ENCODE results near the gene LHX4.

Gene LHX4

DNA sequence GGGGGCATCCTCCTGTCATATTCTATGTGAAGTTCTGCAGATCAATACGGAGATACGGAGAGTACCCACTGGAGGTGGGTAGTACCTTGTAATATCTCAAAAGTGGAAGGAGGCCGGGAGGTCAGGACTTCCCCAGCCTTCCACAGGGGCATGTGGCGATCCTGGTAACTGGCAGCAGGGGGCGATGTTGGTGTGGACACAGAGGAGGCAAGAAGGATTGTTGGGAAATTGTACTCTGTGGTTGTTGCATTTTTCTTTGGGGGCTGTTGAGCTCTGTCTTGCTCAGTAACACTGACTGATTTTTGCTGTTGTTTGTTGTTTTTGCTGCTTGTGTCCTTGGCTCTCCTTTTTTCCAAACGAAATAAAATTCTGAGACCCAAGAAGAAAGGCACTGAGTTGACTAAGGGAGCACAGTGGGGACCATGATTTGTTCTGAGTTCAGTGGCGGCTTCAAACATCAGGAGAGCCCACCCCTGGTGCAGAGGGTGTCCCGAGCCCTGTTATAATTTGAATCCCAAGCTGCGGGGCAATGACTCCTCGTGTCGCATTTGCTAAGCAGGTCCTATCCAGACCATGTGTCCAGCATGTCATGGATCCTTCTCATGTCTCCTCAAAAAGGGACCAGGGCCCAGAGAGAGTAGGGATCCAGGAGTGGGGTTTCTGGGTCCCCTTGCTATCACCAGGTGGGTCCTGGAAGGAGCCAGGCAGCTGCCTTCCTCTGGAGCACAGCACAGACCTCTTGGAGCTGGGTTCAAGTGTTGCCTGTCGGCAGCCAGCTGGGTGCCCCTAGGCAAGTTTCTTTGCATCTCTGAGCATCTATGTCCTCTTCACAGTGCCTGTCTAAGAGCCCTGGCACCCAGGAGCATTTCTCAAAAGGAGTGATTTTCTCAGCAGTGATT lies 22.8 kb downstream of the LHX4 start:
- TF ChIP-seq, protein P1, sequence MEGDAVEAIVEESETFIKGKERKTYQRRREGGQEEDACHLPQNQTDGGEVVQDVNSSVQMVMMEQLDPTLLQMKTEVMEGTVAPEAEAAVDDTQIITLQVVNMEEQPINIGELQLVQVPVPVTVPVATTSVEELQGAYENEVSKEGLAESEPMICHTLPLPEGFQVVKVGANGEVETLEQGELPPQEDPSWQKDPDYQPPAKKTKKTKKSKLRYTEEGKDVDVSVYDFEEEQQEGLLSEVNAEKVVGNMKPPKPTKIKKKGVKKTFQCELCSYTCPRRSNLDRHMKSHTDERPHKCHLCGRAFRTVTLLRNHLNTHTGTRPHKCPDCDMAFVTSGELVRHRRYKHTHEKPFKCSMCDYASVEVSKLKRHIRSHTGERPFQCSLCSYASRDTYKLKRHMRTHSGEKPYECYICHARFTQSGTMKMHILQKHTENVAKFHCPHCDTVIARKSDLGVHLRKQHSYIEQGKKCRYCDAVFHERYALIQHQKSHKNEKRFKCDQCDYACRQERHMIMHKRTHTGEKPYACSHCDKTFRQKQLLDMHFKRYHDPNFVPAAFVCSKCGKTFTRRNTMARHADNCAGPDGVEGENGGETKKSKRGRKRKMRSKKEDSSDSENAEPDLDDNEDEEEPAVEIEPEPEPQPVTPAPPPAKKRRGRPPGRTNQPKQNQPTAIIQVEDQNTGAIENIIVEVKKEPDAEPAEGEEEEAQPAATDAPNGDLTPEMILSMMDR (IDR thresholded peaks at IDR 0.05; ENCODE audit: insufficient read depth, low read length, poor library complexity, severe bottlenecking): peak; percentile 90
- Histone ChIP-seq H3K27me3 (replicated peaks; ENCODE audit: control insufficient read depth, insufficient read depth, low read length) (no peaks in the 10 kb centered on the region), H3K36me3 (ENCODE audit: control insufficient read depth, insufficient read depth, low read length) (no peaks in the 10 kb centered on the region), H3K4me3 (replicated peaks; ENCODE audit: low read depth, low read length) (no peak overlapping the region)
- DNase-seq (ENCODE audit: extremely low read depth, insufficient read length): no peak

DNA sequence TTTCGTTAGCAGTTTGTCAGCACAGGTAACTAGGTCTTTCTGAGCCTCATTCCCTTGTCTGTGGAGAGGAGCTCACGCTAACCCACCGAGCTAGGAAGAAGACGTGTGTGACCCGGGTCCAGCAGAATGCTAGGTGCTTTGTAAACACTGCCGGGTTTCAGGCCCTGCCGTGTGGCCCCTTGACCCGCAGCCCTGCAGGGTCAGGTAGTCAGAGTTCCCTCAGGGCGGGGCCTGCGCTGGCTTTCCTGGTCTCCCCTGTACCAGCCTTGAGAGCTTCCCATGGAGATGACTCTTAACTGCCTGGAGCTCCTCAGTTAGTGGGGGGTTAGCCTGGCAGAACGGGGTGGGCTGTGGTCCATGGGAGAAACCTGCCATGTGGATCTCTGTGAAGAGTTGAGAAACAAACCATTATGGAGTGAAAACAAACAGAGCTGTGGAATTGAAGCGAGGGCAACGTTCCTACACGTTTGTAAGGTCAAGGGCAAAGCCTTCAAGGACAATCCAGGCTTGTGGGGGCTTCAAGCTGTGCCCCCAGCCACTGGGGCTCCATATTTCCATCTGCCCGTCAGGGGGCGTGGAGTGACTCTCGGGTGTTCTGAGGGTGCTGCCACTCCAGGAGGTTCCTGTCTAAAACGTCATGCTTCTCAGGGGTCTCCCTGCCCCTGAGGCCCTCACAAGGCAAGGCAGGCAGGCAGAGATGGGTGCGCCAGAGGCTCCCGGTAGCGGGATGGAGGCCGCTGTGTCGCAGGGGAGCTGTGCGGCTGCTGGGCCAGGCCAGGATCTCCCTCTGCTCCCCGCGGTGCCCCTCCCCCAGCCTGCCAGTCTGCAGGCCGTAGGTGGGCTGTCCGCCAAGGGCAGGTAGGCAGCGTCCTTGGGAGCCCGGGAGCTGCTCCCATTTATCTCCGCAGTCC lies 23.8 kb downstream of the LHX4 start:
- TF ChIP-seq, protein P1 (IDR thresholded peaks at IDR 0.05; ENCODE audit: insufficient read depth, low read length, poor library complexity, severe bottlenecking): no peak
- Histone ChIP-seq H3K4me3 (replicated peaks; ENCODE audit: low read depth, low read length) (no peak overlapping the region), H3K36me3 (ENCODE audit: control insufficient read depth, insufficient read depth, low read length) (no peaks in the 10 kb centered on the region), H3K27me3 (replicated peaks; ENCODE audit: control insufficient read depth, insufficient read depth, low read length) (no peaks in the 10 kb centered on the region)
- DNase-seq (ENCODE audit: extremely low read depth, insufficient read length): no peak

DNA sequence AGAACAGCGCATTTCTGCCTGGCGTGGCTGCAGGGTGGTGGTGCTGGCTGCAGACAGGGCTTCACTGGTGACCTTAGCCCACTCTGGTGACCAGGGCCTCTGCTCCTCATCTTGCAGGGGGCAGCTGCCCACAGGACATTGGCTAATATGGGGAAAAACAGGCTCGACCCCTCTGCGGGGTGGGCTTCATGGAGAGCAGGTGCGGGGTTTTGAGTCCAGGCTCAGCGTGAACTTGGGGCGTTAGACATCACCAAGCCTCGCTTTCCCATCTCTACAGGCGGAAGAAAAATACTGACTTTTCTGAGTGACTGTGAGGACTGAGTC lies 24.4 kb downstream of the LHX4 start:
- no peaks in the 10 kb centered on the region for H3K27me3 ChIP-seq (replicated peaks; ENCODE audit: control insufficient read depth, insufficient read depth, low read length)
- H3K4me3 ChIP-seq (replicated peaks; ENCODE audit: low read depth, low read length): no peak overlapping the region
- TF ChIP-seq, protein P1 (IDR thresholded peaks at IDR 0.05; ENCODE audit: insufficient read depth, low read length, poor library complexity, severe bottlenecking): no peak
- H3K36me3 ChIP-seq (ENCODE audit: control insufficient read depth, insufficient read depth, low read length): no peaks in the 10 kb centered on the region
- no peak for DNase-seq (ENCODE audit: extremely low read depth, insufficient read length)

DNA sequence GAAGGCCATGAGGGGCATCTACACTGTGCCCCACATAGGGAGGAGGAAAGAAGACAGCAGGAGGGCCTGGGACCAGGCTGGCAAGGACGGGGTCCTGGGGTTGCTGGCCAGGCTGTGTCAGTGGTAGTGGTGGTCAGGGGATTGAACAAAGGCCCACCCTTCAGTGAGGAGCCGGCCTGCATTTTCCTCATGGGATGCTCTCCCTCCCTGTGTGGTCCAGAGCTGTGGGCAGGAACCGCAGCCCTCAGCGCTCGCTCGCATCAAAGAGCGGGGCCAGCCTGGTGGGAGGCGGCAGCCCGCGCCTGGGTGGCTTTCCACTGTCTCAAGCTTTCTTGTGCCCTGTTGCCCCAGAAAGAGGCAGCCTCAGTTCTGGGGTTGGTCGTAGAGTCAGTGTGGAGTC lies 24.8 kb downstream of the LHX4 start:
- H3K4me3 ChIP-seq (replicated peaks; ENCODE audit: low read depth, low read length): no peak overlapping the region
- TF ChIP-seq, protein P1 (IDR thresholded peaks at IDR 0.05; ENCODE audit: insufficient read depth, low read length, poor library complexity, severe bottlenecking): no peak
- no peaks in the 10 kb centered on the region; the same call in 1 of the 2 replicates for H3K27me3 ChIP-seq (replicated peaks; ENCODE audit: control insufficient read depth, insufficient read depth, low read length)
- DNase-seq (ENCODE audit: extremely low read depth, insufficient read length): no peak
- H3K36me3 ChIP-seq (ENCODE audit: control insufficient read depth, insufficient read depth, low read length): no peaks in the 10 kb centered on the region

DNA sequence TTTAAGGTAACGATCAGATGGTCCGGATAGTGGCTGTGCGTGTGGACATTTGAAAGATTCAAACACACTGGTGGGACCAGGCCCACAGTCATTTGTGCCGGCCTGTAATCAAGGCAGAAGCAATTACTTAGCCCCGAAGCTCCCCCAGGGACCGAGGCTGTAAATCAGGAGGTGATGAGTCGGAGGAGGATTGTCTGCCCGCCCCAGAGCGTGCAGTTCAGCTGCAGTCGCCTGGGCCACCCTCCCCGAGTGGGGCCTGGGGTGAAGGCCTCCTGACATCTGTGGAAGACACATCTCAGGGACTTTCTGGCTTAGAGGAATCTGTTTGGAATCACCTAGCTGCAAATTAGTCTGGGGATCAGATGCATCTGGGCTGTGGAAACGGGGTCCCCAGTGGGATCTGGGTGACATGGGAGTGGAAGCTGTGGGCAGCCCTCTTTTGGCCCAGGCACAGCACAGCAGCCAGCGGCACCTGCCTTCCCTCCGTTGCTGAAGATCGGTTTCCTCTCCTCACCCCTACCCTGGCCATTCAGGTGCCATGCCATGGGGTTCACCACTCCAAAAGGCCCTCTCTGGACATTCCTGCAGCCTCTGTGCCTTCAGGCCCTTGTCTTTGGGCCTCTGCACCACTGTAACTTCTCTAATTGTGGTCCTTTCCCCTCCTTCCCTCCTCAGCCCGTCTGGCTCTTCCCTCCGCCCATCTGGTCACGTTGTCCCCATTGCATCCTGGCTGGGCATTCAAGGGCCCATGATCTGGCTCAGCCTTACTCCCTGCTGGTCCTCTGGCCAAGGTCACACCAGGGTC lies 25.7 kb downstream of the LHX4 start:
- Histone ChIP-seq H3K27me3 (replicated peaks; ENCODE audit: control insufficient read depth, insufficient read depth, low read length) (no peaks in the 10 kb centered on the region; the same call in 1 of the 2 replicates), H3K36me3 (ENCODE audit: control insufficient read depth, insufficient read depth, low read length) (no peaks in the 10 kb centered on the region), H3K4me3 (replicated peaks; ENCODE audit: low read depth, low read length) (no peak overlapping the region)
- TF ChIP-seq, protein P1 (IDR thresholded peaks at IDR 0.05; ENCODE audit: insufficient read depth, low read length, poor library complexity, severe bottlenecking): no peak
- DNase-seq (ENCODE audit: extremely low read depth, insufficient read length): no peak

Data from GM06990 (cell line).